C4-2B (cell line): ENCODE measurements around the gene SNRNP200.

Experiments used
- CTCF ChIP-seq: fragments of 450-650 bp; conservative IDR thresholded peaks from 2 replicates; pipeline ENCODE4 v1.5.1; 2017; ENCODE audit warnings: mild to moderate bottlenecking
- ZFX ChIP-seq: fragments of 450-650 bp; IDR thresholded peaks from 2 replicates; pipeline ENCODE4 v1.6.1; 2017

- TF ChIP-seq CTCF (no peak), ZFX (no peak)
Measured at GRCh38 chr2:96264086-96264485, 41.3 kb downstream of the SNRNP200 start.
